Progenitor cell of endocrine pancreas (in vitro differentiated cells): Measurements from ENCODE around the gene ATG101. TPM values are rescaled to one million over a fixed set of nuclear protein-coding genes. Genes with fewer than 3 reads are reported as not detected.

Experiments used
- DNase-seq: peaks from one replicate; pipeline ENCODE4 v3.0.0; 2021; ENCODE audit warnings: low spot score; ENCODE audit not compliant: unreplicated experiment
- H3K27ac Mint-ChIP-seq: 2 replicates; pipeline ENCODE4 v1.8.0; 2021; ENCODE audit warnings: mild to moderate bottlenecking, moderate library complexity, mixed read lengths
- H3K27me3 Mint-ChIP-seq: 2 replicates; pipeline ENCODE4 v1.8.0; 2021; ENCODE audit warnings: mixed read lengths
- H3K36me3 Mint-ChIP-seq: 2 replicates; pipeline ENCODE4 v1.8.0; 2022; ENCODE audit warnings: mixed read lengths; ENCODE audit not compliant: insufficient read depth
- H3K4me1 Mint-ChIP-seq: 2 replicates; pipeline ENCODE4 v1.8.0; 2021; ENCODE audit warnings: low read depth, mixed read lengths
- H3K4me3 Mint-ChIP-seq: 2 replicates; pipeline ENCODE4 v1.8.0; 2021; ENCODE audit warnings: low read depth, mild to moderate bottlenecking, moderate library complexity, mixed read lengths
- H3K9me3 Mint-ChIP-seq: 2 replicates; pipeline ENCODE4 v1.8.0; 2021; ENCODE audit warnings: low read depth, mixed read lengths
- CTCF ChIP-seq: fragments of 200-600 bp; sonication (generic); IDR thresholded peaks from one replicate; pipeline ENCODE4 v1.5.0; 2021; ENCODE audit warnings: antibody characterized with exemption, mild to moderate bottlenecking; ENCODE audit not compliant: unreplicated experiment
- total RNA-seq: library from RNA; stranded (reverse); gene quantifications from 2 replicates; pipeline ENCODE4 v1.2.1, GENCODE V29; 2021

ATG101 gene
- total RNA-seq, 1 donor from 2014 or later: 23.5 TPM

- Mint-ChIP-seq H3K9me3 (no peaks in the 10 kb centered on the region), H3K4me3 (no peak overlapping the region), H3K27ac (no peak overlapping the region)
Observed at GRCh38 chr12:52080403-52081251, 10.8 kb downstream of the ATG101 start.

GRCh38 chr12:52081263-52081733 is 11.5 kb downstream of the ATG101 start:
- DNase-seq: no peak
- Mint-ChIP-seq H3K4me1 (peaks cover 7% of the 10 kb centered on the region), H3K36me3 (peaks cover 4% of the 10 kb centered on the region), H3K9me3 (no peaks in the 10 kb centered on the region), H3K27me3 (peaks cover 4% of the 10 kb centered on the region), H3K27ac (no peak overlapping the region), H3K4me3 (no peak overlapping the region)
- no peak for TF ChIP-seq CTCF

More at GRCh38 chr12:52080403-52081251, 10.8 kb downstream of the ATG101 start:
- Mint-ChIP-seq H3K36me3 (peaks cover 6% of the 10 kb centered on the region), H3K4me1 (peaks cover 7% of the 10 kb centered on the region), H3K27me3 (peaks cover under 1% of the 10 kb centered on the region)
- DNase-seq: no peak
- TF ChIP-seq CTCF: no peak

DNA sequence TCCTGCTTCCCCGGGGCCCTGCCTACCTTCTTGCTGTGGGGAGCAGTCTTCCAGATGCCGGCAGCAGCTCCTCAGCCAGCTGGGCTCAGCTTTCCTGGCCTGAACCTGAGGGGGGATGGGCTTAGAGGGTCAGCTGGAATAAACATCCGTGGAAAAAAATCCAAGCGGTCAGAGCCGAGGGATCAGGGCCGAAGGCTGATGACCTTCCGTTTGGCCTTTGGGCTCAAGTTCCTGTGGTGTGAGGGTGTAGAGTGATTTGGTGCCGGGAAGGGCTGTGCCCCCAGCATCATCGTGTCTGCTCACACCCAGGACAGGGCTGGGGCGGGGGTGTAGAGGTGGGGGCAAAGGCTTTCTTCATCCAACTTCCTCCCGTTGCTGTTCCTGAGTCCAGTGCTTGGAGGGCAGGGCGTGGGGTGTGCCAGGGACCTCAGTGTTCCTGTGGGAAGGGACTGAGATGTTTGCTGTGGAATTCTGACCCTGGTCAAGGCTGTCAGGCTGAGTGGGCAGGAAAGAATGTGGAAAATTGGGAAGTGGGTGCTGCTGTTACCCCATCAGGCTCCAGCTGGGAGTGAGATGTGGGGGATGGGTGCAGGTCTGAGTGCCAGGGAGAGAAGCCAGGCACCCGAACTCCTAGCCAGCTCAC is 12.4 kb downstream of the ATG101 start:
- DNase-seq: no peak
- H3K27me3 Mint-ChIP-seq: peaks cover 9% of the 10 kb centered on the region
- no peak overlapping the region for H3K27ac Mint-ChIP-seq
- no peak for TF ChIP-seq CTCF
- no peaks in the 10 kb centered on the region for H3K36me3 Mint-ChIP-seq
- H3K4me3 Mint-ChIP-seq: no peak overlapping the region
- H3K9me3 Mint-ChIP-seq: no peaks in the 10 kb centered on the region
- peaks cover 7% of the 10 kb centered on the region for H3K4me1 Mint-ChIP-seq

DNA sequence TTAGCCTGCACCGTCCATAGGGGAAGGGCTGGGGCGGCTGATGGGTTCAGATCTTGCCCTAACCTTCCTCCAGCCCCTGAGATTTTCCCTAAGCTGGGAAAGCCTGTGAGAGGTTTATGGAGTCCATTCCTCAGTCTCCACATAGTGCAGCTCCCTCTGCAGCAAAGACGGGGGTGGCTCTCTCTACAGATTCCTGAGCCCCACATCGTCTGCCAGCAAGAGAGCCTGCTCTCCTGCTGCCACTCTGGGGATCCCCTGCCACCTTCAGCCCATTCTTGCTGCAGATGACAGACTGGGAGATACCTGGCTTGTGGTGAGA is 12.8 kb downstream of the ATG101 start:
- H3K4me1 Mint-ChIP-seq: peaks cover 7% of the 10 kb centered on the region
- no peaks in the 10 kb centered on the region for H3K36me3 Mint-ChIP-seq
- H3K27me3 Mint-ChIP-seq: peaks cover 12% of the 10 kb centered on the region
- DNase-seq: no peak
- no peak for TF ChIP-seq CTCF
- H3K4me3 Mint-ChIP-seq: no peak overlapping the region
- H3K9me3 Mint-ChIP-seq: no peaks in the 10 kb centered on the region
- H3K27ac Mint-ChIP-seq: no peak overlapping the region

GRCh38 chr12:52082988-52083637 is 13.3 kb downstream of the ATG101 start:
- H3K27me3 Mint-ChIP-seq: peaks cover 16% of the 10 kb centered on the region
- H3K27ac Mint-ChIP-seq: no peak overlapping the region
- no peaks in the 10 kb centered on the region for H3K36me3 Mint-ChIP-seq
- H3K4me3 Mint-ChIP-seq: no peak overlapping the region
- H3K9me3 Mint-ChIP-seq: no peaks in the 10 kb centered on the region
- TF ChIP-seq CTCF: peak; percentile 98
- H3K4me1 Mint-ChIP-seq: peaks cover 7% of the 10 kb centered on the region
- DNase-seq: peak; percentile 68
